ENCODE data around the gene EFCAB12. TPM values are rescaled to one million over a fixed set of nuclear protein-coding genes. Genes with fewer than 3 reads are reported as not detected.
A peak's percentile ranks its signal among the peaks of the same experiment; 100 is the strongest.

Gene EFCAB12
- total RNA-seq, 2 donors from 2014 or later = 0.33 to 0.73 TPM

- H3K9ac ChIP-seq (ENCODE audit: extremely low read depth, low read length, poor library complexity, severe bottlenecking) = no peak overlapping the region
- H3K36me3 Mint-ChIP-seq (ENCODE audit: low read depth) = no peaks in the 10 kb centered on the region
- H3K4me3 Mint-ChIP-seq = no peak overlapping the region
- H3K9me3 ChIP-seq (ENCODE audit: control insufficient read depth, low read length) = no peaks in the 10 kb centered on the region
- H3K27me3 ChIP-seq (ENCODE audit: control insufficient read depth, insufficient read depth, low read length, poor library complexity, severe bottlenecking) = no peaks in the 10 kb centered on the region
- H3K4me3 ChIP-seq (ENCODE audit: low read length) = no peak overlapping the region
- DNase-seq = no peak
- H3K27me3 Mint-ChIP-seq (ENCODE audit: insufficient read depth) = no peaks in the 10 kb centered on the region
- H3K27ac Mint-ChIP-seq = no peak overlapping the region
- no peaks in the 10 kb centered on the region for H3K9me3 Mint-ChIP-seq
- no peak for TF ChIP-seq CTCF (conservative IDR thresholded peaks at IDR 0.05)
- peaks cover 4% of the 10 kb centered on the region for H3K36me3 ChIP-seq (ENCODE audit: control insufficient read depth, insufficient read depth, low read length)
- no peak overlapping the region for H3K27ac ChIP-seq (ENCODE audit: low read depth, low read length)
- H3K4me1 ChIP-seq (ENCODE audit: control insufficient read depth, insufficient read depth, low read length) = no peaks in the 10 kb centered on the region
- WGBS, 2 experiments (ENCODE audit: insufficient coverage in 1 of 2, insufficient read length in 1 of 2) = 95% methylated on average over 7 of the region's 7 CpGs; no CpG with 5 or more reads in 1 of the 2 experiments
- peaks cover 9% of the 10 kb centered on the region for H3K4me1 Mint-ChIP-seq
These were observed 26.2 kb downstream of the EFCAB12 start for GRCh38 chr3:129402210-129402609.

- H3K9me3 ChIP-seq (ENCODE audit: control insufficient read depth, low read length) = no peaks in the 10 kb centered on the region
- peak overlapping the region; percentile 91 for H3K9ac ChIP-seq (ENCODE audit: extremely low read depth, low read length, poor library complexity, severe bottlenecking)
- H3K27ac ChIP-seq (ENCODE audit: low read depth, low read length) = no peak overlapping the region
- peak overlapping the region; percentile 98 for H3K27ac Mint-ChIP-seq
- peak overlapping the region; percentile 99 for H3K4me3 Mint-ChIP-seq
- WGBS, 2 experiments (ENCODE audit: insufficient coverage in 1 of 2, insufficient read length in 1 of 2) = 82 to 89% methylated on average over 5 to 7 of the region's 8 CpGs
- peaks cover 27% of the 10 kb centered on the region for H3K36me3 ChIP-seq (ENCODE audit: control insufficient read depth, insufficient read depth, low read length)
- peaks cover 15% of the 10 kb centered on the region for H3K36me3 Mint-ChIP-seq (ENCODE audit: low read depth)
- H3K27me3 ChIP-seq (ENCODE audit: control insufficient read depth, insufficient read depth, low read length, poor library complexity, severe bottlenecking) = no peaks in the 10 kb centered on the region
- no peaks in the 10 kb centered on the region for H3K27me3 Mint-ChIP-seq (ENCODE audit: insufficient read depth)
- H3K9me3 Mint-ChIP-seq = no peaks in the 10 kb centered on the region
- DNase-seq = no peak
- peaks cover 9% of the 10 kb centered on the region for H3K4me1 Mint-ChIP-seq
- peak overlapping the region; percentile 95 for H3K4me3 ChIP-seq (ENCODE audit: low read length)
- TF ChIP-seq CTCF (conservative IDR thresholded peaks at IDR 0.05) = no peak
- H3K4me1 ChIP-seq (ENCODE audit: control insufficient read depth, insufficient read depth, low read length) = no peaks in the 10 kb centered on the region
These were observed 28.5 kb downstream of the EFCAB12 start for GRCh38 chr3:129399895-129400357.

DNA sequence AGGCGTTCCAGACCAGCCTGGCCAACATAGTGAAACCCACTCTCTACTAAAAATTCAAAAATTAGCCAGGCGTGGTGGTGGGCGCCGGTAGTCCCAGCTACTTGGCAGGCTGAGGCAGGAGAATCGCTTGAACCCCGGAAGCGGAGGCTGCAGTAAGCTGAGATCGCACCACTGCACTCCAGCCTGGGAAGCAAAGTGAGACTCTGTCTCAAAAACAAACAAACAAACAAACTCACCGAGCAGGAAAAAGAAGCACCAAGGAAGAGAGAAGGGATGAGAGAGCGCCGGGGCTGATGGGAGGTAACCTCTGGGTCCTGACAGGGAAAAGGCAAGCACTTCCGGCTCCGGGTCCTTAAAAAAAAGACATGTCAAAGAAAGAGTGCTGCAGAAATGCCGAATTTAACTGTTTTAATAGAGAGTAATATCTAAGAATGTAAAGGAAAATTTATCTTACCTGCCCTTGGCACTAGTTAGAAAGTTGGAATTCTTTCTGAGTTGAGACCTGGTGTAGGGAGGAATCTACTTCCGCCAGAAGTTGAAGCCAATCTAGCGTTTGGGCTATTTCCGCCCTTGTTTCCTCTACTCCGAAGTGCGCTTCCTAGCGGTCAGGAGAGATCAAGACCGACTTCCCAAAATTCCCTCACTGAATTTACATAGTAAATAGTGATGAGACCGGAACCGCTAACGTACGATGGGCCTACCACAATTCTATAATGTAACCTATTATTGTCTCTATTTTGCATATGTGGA is 29.1 kb downstream of the EFCAB12 start:
- peak overlapping the region; percentile 99 for H3K4me3 Mint-ChIP-seq
- Histone ChIP-seq H3K9me3 (ENCODE audit: control insufficient read depth, low read length) (no peaks in the 10 kb centered on the region), H3K27ac (ENCODE audit: low read depth, low read length) (peak overlapping the region; percentile 82), H3K36me3 (ENCODE audit: control insufficient read depth, insufficient read depth, low read length) (peaks cover 30% of the 10 kb centered on the region), H3K4me3 (ENCODE audit: low read length) (peak overlapping the region; percentile 95), H3K27me3 (ENCODE audit: control insufficient read depth, insufficient read depth, low read length, poor library complexity, severe bottlenecking) (no peaks in the 10 kb centered on the region), H3K9ac (ENCODE audit: extremely low read depth, low read length, poor library complexity, severe bottlenecking) (peak overlapping the region; percentile 91), H3K4me1 (ENCODE audit: control insufficient read depth, insufficient read depth, low read length) (no peaks in the 10 kb centered on the region)
- peak; percentile 90 for DNase-seq
- WGBS, 2 experiments (ENCODE audit: insufficient coverage in 1 of 2, insufficient read length in 1 of 2) = 0% methylated on average over 18 to 21 of the region's 25 CpGs
- no peaks in the 10 kb centered on the region for H3K9me3 Mint-ChIP-seq
- peaks cover 9% of the 10 kb centered on the region for H3K4me1 Mint-ChIP-seq
- peak; percentile 83 for TF ChIP-seq CTCF (conservative IDR thresholded peaks at IDR 0.05)
- no peaks in the 10 kb centered on the region for H3K27me3 Mint-ChIP-seq (ENCODE audit: insufficient read depth)
- peak overlapping the region; percentile 98 for H3K27ac Mint-ChIP-seq
- peaks cover 15% of the 10 kb centered on the region for H3K36me3 Mint-ChIP-seq (ENCODE audit: low read depth)
